Fibroblast of skin of right quadriceps (primary cell): ENCODE results near the gene TCTN2.

ENCODE experiments used
- DNase-seq: peaks from one replicate; pipeline ENCODE4 v3.0.0-alpha.2; 2013

The TCTN2 gene

DNA sequence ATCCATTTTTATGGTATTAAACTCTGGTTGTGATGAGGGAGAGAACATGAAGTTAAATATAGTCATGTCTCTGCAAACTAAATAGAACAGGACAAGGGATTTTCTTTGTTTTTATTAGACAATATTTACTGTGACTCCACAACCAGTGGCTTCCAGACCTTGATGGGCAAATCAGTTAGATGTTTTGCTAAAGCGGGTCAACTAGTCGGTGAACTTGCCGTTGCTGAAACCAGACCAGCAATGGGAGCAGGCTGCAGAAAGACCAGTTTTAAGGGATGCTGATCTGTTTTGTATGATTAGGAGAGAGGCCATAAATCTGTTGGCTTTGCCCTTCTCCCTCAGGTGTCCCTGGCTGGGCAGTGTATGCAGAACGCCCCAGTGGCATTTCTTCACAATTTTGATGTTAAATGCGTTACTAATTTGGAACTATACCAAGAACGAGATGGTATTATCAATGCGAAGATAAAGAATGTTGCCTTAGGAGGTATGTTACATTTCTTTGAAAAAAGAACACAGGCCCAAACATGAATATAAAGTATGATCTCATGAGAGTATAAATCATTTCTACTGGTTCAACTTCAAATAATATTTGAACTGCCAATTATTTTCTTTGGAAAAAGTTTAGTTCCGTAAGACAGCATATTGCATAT, 19.4 kb downstream of the TCTN2 start:
- DNase-seq, result no peak

DNA sequence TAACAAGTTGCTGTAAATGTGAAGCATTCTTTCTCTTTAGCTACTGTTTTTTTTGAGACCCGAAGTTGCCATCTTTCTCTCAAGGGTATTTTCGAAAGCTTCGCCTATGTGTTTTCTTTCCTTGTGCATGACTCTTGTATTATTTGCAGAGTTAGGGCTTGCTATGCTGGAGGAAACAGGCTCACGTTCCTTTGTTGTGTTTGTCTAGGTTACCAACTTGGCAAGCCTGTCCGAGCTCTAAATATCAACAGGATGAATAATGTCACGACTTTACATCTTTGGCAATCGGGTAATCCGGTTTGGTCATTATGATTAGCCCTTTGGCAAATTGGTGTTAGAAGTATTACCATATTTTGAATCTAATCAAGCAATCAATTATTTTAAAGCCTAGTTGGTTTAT, 25.3 kb downstream of the TCTN2 start:
- no peak for DNase-seq

DNA sequence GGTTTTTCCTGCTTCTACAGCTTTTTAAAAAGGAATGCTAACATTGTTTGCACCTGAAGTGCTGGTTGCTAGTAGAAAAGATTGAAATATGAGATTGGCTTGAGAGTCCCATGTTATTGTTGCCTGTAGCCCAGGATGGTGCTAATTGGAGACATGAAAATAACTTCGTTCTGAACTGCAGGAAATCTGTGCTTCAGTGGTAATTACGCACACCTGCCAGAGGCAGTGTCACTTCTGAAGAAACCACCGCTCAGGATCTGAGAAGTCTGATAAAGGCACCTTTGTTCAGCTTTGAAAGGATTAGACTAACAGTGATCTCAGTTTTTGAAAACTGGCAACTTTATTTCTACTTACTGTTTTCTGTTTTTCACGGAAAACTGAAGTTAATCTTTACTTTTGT, 25.7 kb downstream of the TCTN2 start:
- no peak for DNase-seq

DNA sequence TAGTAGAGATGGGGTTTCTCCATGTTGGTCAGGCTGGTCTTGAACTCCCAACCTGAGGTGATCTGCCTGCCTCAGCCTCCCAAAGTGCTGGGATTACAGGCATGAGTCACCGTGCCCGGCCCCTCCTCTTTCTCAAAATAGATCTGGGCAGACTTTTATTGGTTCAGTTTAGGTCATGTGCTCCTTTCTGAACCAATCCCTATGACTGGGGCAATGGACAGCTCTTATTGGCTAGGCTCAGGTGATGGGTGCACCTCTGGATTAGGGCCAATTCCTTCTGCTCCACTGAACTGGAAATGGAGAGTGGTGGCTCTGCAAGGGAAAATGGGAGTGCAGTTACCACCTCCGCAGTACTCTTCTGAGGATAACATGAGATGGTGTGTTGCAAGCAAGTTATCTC, 35.0 kb downstream of the TCTN2 start:
- DNase-seq, result no peak

DNA sequence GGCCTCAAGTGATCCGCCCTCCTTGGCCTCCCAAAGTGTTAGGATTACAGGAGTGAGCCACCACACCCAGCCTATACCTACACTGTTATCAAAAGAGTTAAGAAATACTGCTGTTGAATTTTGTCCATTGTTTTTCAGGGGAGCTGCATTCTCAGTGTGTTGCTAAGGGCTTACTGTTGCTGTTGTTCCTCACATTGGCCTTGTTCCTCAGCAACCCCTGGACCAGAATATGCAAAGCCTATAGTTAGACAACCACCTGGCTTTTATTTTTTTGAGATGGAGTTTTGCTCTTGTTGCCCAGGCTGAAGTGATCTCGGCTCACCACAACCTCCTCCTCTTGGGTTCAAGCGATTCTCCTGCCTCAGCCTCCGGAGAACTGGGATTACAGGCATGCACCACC, 36.6 kb downstream of the TCTN2 start:
- no peak for DNase-seq

DNA sequence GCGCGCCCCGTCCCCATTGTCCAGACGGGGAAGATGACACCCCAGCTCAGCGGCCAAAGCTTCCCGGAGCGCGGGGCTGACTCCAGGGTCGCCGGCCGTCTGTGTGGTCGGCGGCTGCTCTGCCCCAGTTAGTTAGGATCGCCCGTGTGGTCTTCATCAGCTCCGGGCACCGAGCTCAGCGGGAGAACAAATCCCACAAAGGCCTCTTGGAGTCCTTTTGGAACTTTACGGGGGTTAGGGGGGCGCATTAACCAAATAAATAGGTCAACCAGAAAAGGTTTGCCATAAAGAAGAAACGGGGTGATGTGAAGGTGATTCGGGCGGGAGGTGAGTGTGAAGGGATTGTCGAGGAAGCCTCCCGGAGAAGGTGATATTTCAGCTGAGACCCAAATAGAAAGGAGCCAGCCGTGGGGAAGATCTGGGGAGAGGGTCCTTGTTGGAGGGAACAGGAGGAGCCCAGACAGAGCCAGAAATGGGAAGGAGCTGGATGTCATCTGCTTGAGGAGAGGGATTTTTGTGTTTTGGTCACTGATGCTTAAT, 41.9 kb downstream of the TCTN2 start:
- no peak for DNase-seq

DNA sequence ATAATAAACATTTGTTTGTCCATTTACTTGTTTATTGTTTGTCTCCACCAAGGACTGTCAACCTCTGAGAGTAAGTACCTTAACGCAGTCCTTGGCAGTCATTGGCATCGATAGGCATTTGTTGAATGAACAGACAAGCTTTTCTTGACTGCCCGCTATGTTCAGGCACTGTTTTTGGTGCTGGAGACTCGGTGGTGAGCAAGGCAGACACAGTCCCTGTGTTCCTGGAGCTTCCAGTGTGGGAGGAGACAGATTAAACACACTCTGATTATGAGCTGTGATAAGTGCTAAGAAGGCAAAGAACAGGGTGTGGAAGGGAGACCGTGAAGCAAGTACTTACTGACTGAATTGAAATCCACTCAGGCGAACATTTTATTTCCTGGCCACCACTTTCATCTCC, 42.5 kb downstream of the TCTN2 start:
- no peak for DNase-seq

DNA sequence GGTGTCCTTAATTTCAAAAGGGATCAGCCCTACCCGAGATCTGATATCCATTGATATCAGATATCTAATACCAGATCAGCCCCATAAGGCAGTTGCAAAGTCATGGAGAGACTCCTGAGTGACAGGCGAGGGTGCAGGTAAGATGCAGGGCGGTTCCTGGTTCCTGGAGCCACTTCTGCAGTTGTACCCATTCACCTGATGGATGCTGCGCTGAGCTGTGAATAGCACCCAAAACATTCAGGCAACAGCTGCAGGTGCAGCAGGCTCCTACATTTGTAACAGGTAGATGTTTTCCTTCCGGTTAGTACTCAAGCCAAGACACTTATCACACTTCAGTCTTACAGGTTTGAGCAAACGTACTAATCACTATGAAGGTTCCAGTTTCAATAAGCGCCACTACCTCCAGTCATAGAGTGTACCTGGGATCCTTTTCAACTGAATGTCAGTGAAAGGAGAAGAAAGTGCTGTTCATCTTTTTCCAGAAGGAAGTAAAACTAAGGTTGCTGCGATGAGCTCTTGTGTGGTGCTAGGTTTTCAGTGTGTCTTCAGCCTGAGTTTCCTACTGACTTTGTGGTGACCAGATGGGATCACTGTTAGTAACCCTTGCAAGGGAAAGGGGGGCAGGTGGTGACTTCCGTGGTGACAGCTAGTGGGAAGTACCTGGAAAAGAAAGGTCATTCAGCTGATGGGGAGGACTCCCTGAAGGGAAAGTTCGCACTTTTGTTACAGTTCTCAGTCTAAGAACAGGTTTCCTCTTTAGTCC, 43.1 kb downstream of the TCTN2 start:
- DNase-seq, result no peak

DNA sequence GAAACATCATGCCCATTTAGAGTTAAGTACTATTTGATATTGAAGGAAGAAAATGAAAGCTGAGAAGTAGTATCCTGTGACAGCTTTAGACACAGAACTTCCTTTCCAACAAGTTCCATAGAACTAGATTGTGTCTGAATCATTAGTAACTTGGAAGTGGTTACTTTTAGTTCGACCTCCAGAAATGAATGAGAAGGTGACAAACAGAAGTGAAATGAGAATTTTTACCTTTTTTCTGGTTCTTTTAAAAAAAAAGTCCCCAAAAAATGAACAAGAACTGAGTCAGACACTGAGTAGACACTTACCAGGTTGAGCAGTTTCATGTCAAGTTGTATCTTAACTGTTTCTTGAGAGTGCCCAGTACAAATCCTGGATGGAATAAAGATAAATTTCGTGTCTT, 44.3 kb downstream of the TCTN2 start:
- DNase-seq, result no peak

DNA sequence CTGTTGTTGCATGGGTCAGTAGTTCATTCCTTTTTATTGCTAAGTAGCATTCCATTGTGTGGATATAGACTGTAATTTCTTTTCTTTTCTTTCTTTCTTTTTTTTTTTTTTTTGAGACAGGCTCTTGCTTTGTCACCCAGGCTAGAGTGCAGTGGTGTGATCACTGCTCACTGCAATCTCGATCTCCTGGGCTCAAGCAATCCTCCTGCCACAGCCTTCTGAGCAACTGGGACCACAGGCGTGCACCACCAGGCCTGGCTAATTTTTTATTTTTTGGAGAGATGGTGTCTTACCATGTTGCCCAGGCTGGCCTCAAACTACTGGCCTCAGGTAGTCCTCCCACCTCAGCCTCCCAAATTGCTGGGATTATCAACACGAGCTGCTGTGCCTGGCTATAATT, 46.4 kb downstream of the TCTN2 start:
- no peak for DNase-seq

DNA sequence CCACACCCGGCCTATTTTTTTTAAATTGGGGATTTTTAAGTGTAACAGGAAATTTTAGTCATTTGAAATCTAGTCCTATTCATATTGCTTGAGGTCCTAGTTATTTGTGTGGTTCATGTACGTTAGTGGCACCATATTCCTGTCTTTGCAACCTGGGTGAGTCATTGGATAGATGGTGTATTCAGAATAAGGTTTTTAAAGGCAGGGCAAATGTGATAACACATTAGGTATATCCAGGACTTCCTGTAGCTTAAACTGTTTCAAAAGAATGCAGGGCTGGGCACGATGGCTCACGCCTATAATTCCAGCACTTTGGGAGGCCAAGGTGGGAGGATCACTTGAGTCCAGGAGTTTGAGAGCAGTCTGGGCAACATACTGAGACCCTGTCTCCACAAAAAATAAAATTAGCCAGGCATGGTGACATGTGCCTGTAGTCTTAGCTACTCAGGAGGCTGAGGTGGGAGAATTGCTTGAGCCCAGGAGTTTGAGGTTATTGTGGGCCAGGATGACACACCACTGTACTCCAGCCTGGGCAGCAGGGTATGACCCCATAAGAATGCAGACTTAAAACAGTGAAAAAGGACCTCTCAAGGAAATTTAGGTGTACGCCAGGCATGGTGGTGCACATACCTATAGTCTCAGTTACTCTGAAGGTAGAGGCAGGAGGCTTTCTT, 49.4 kb downstream of the TCTN2 start:
- DNase-seq, result no peak

DNA sequence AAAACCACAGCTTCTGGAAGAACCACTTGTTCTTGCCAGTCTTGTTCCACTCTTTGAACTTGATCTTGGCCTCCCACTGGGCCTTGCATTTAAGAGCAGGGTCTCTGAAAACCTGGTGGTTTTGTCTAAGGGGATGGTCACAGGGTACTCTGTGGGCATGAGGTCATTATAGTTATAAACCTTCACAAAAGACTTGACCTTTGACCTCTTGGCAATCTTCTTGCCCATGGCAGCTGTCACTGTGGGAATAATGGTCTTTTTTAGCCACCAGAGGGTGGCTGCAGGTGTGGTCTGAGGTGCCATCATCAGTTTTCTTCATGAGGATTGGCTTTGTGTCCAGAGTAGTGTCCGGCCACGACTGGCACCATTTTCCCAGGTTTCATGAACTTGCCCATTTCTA, 50.3 kb downstream of the TCTN2 start:
- no peak for DNase-seq

DNA sequence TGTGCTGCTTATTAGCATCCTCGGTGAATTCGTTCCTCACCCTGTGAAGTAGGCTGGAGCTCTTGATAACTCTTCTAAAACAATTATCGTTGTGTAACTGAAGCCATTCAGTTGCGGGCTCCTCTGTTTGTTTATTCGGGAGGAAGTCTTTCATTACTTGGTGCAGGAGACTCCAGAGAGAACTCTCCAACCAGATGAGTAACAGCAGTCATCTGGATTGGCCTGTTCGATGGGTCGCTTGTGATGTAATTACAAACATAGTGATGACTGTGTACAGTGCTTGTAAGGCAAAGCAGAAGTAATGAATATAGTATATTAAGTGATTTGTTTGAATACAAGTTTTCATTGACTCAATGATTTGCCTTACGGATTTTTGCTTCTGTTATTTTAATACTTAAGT, 52.1 kb downstream of the TCTN2 start:
- no peak for DNase-seq

DNA sequence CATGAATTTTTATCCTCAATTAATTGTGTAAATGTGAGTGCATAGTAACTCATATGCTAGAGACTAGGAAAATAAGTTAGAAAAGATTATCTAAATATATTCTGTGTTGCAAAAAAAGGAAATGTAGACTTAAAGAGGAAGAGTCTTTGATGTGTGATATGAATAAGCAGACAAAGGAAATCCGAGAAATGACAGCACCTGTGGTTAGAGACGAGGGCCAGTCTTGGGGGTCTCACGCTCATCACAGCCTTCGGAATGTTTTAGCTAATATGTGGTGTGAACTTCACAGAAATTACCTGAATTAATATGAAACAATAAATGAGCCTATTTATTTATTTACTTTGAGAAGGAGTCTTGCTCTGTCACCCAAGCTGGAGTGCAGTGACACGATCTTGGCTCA, 52.9 kb downstream of the TCTN2 start:
- no peak for DNase-seq

DNA sequence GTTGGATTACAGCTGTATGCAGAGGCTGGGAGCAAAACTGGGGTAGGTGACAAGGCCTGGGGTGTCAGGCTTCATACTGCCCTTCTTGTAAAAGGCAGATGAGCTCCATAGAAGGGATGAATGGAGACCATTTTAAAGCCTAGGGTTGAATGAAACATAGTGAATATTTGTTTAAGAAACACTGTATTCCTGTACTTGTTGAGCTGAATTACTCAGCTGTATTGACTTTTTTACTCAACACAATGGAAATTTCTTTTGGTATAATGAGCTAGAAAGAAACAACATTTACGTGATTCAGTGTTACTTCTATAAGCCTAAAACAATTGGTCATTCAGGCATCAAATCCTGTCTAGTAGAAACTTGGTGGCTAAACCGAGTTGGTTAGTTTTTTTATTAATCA, 55.3 kb downstream of the TCTN2 start:
- DNase-seq, result no peak

DNA sequence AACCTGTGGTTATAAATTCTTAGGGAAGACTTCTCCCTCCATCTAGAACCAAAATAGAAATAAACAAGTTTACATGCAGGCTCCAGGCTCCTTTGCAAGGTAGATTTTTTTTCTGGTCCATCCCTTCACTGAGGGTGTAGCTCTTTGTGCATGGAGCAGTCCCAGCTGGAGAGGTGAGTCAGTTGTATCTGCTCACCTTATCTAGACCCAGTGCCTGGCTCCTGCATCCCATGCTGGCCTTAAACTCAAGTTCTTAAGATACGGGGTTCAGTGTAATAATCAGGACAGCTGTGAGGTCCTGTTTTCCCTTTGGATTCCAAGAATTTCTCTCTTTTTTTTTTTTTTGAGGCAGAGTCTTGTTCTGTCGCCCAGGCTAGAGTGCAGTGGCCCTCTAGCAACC, 56.0 kb downstream of the TCTN2 start:
- DNase-seq, result no peak

DNA sequence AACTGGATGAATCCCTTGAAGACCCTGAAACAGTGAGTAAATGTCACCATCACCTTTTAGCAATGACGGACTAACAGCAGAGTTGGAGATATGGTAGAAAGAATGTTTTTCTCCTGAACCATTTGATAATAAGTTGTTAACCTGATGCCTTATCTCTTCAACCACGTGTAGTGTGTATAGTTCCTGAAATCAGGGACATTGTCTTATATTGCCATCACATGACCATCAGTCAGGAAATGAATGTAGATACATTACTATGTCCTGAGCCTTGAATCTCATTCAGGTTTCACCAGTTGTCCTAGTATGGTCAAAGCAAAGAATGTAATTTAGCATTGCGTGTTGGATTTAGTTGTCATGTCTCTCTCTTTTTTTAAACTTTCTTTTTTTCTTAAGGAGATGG, 57.0 kb downstream of the TCTN2 start:
- no peak for DNase-seq

DNA sequence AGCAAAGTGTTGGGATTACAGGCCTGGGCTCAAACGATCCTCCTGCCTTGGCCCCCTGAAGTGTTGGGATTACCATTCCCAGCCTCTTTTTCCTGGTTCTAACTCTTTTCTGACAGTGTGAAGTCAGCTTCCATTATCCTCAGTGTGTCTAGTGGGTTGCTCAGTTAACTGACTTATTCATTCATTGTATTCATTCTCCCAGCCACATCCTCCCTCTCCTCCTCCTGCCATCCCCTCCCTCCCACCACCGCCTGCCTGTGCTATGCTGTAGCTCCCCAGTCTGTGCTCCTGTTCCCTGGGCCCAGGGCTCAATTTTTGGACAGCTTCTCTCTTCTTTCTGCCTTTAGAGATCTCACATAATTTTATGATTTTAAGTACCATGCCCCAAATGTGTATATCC, 60.7 kb downstream of the TCTN2 start:
- no peak for DNase-seq

DNA sequence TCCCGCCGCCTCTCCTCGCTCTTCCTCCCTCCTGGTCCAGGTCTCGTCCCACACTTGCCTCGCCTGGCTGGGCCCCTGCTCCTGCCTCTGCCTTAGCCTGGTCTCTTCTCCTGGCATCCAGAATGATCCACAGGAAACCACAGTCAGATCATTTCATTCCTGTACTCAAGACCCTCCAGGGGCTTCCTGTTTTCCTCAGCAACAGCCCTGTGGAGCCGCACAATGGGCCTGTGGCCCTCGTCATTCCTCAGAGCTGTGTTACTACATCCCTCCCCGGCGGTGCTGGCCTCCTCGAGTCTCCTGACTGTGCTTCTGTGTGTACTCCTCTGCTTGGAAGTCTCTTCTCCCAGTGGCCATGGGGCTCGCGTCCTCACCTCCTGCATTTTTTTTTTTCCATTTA, 61.3 kb downstream of the TCTN2 start:
- DNase-seq, result no peak

DNA sequence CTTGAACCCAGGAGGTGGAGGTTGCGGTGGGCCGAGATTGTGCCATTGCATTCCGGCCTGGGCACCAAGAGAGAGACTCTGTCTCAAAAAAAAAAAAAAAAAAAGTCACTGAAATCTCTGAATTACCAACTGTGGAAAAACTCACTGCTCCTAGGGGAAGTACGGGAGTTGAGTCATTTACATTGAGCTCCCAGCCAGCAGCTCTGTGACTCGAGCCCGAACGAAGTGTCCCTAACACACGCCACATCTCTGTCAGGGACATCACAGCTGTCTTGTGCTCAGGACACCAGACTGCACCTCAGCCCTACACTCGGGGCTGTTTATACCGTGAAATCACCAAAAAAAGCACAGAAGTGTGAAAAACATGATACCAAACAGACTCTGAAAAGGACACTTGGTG, 62.3 kb downstream of the TCTN2 start:
- DNase-seq, result no peak

DNA sequence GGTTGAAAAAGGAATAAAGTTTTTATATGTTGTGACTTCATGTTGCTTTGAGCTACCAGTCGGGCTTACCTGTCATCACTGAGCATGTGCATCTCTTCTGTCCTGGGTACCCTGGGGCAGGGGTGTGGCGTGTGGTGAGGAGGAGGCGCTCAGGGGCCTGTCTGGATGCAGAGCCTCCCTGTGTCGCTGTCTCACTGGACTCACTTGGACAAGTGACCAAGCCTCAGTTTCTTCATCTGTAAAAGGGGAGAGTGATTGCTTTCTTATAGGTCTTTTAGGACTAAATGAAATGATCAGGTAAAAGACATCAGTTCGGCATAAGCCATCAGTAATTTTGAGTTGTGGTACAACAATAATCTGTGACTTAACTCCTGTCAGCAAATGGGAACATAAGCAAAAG, 63.4 kb downstream of the TCTN2 start:
- DNase-seq, result no peak

DNA sequence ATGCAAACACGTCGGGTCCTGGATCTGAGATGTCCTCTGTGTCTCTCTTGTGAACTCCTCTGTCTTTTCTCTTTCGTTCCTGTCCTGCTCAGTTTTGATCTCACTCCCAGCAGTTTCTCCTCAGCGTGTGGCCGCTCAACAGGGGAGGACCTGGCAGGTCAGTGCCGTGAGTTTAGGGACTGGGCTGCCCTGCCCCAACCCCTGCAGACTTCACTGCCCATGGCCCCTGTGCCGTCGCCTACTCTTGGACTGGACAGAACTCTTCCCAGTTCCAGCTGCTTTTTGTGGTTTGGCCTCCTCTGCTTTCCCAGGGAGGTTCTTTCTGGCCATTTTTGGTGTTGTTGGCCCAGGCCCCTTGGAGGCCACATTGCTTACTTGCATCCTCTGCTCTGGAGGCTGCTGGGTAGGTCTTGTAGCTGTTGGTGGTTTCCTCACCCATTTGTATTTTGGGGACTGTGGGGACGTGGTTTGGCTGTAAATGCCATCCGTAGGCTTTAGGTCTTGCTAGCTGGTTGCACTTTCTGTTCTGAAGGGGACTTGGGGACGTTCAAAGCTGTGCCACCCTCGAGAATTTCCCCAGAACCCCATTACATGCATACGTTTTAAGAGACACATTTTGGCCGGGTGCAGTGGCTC, 71.1 kb downstream of the TCTN2 start:
- no peak for DNase-seq

DNA sequence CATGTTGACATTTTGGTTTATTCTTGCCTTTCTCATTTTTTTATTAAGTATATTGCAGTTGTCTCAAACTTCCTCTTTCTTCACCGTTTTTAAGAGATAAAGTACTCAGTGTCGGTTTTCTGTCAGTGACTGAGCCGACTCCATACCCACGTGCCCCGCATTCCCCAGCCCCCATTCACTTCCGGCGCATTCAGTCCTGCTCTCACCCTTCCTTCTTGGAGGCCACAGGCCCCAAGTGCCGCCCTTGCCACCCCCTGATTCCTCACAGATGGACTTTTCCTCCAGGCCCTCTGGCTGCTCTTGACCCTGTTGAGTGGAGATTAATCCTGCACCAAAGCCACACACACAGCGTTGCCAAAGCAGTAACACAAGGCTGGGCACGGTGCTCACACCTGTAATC, 72.1 kb downstream of the TCTN2 start:
- no peak for DNase-seq

DNA sequence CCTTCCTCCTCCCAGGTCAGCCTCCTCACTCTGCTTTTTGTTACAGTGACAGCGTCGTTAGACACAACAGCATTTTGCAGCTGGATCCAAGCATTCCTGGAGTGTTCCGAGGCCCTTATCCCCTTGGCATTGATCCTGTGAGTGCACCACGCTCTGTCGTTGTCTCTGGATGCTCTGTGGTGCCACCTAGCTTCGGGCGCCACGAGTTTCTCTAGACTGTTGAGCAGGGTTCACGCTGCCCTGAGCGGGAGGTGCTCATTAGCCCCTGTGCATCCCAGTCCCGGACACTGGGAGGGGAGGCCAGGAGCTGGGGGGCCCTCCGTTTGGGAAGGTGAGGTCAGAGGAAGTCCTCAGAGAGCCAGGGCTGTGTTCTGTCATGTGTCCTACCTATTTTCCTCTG, 73.9 kb downstream of the TCTN2 start:
- DNase-seq, result no peak
